ENCODE results near the gene TUSC2. TPM values are rescaled to one million over a fixed set of nuclear protein-coding genes. Genes with fewer than 3 reads are reported as not detected.

TUSC2 gene
- total RNA-seq, 2 experiments from 2014 or later: 23.1 to 24.7 TPM

DNA sequence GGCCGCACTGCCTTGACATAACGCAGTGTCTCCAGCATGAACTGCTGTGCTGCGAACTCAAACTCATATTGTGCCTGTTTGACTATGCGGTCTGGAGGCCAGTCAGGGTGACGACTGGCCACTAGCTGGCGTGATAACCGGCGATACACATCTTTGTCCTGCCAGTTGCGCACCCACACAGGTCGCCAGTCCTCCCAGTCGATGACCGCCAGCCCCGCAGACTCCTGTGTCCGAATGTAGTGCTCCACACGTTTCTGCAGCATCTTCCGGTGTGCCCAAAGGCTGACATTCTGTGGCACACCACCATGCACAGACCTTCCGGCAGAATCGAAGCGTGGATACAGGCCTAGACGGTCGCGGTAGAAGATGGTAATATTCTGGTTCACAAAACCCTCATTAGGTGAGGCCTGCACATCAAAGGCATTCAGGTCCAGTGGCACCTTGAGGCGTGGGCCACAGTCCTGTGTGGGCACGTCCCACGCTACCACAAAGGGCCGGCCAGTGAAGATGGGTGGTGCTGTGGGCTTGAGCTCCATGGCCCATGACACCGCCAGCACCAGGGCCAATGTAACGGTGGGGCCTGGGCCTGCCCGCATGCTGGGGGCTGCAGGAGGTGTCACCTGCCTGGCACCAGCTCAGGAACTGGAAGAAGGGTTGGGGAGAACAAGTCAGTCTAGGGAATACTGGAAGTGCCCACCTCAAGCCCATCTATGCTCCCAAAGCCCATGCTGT is 8.0 kb downstream of the TUSC2 start:
- POLR2A ChIA-PET: interaction anchor here (1.3 to 3.6 kb wide), 3 partner anchors 18 to 31 kb away, joined by 4 to 25 read pairs (median 15); partner anchors contain the start of genes CYB561D2, HYAL3, NAA80 and NPRL2
- Histone ChIP-seq H3K27me3 (ENCODE audit: control insufficient read depth in 1 of 2, insufficient read depth in 2 of 2, low read length in 2 of 2) (no peaks in the 10 kb centered on the region), H3K9me3 (ENCODE audit: control insufficient read depth in 1 of 2, insufficient read depth in 1 of 2, low read length in 2 of 2) (no peaks in the 10 kb centered on the region), H3K4me1 (ENCODE audit: insufficient read depth, low read length) (peaks cover 75% of the 10 kb centered on the region), H3K36me3 (ENCODE audit: insufficient read depth, low read length) (no peaks in the 10 kb centered on the region), H3K4me3 (ENCODE audit: low read length) (peak overlapping the region; percentile 68), H3K27ac (ENCODE audit: low read depth in 1 of 2, low read length in 2 of 2) (no peak overlapping the region)
- Mint-ChIP-seq H3K36me3 (ENCODE audit: low read depth) (peaks cover 9% of the 10 kb centered on the region), H3K4me3 (peak overlapping the region; percentile 96), H3K27me3 (no peaks in the 10 kb centered on the region), H3K27ac (peak overlapping the region; percentile 86), H3K9me3 (no peaks in the 10 kb centered on the region), H3K4me1 (ENCODE audit: low read depth) (peaks cover 46% of the 10 kb centered on the region)
- ATAC-seq (ENCODE audit: poor library complexity) (no peak), DNase-seq (peak in 1 of 14 experiments; percentile 25)
- intact Hi-C loops (cut with DNase I, micrococcal nuclease): loop anchor here (1.0 to 5.0 kb wide), 4 partner anchors 17 to 128 kb away; partner anchors contain the start of genes GNAT1 (in 1 of the 2), HYAL3 (in 1 of the 2) and NAA80 (in 1 of the 2)
- CTCF ChIA-PET: interaction anchor here (0.6 kb wide), 1 partner anchor 43 kb away, joined by 6 read pairs; no protein-coding TSS in a partner anchor
- TF ChIP-seq, protein P1, sequence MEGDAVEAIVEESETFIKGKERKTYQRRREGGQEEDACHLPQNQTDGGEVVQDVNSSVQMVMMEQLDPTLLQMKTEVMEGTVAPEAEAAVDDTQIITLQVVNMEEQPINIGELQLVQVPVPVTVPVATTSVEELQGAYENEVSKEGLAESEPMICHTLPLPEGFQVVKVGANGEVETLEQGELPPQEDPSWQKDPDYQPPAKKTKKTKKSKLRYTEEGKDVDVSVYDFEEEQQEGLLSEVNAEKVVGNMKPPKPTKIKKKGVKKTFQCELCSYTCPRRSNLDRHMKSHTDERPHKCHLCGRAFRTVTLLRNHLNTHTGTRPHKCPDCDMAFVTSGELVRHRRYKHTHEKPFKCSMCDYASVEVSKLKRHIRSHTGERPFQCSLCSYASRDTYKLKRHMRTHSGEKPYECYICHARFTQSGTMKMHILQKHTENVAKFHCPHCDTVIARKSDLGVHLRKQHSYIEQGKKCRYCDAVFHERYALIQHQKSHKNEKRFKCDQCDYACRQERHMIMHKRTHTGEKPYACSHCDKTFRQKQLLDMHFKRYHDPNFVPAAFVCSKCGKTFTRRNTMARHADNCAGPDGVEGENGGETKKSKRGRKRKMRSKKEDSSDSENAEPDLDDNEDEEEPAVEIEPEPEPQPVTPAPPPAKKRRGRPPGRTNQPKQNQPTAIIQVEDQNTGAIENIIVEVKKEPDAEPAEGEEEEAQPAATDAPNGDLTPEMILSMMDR (IDR thresholded peaks at IDR 0.05): no peak

GRCh38 chr3:50319181-50319893 is 8.7 kb downstream of the TUSC2 start:
- Histone ChIP-seq H3K27me3 (ENCODE audit: control insufficient read depth in 1 of 2, insufficient read depth in 2 of 2, low read length in 2 of 2) (no peaks in the 10 kb centered on the region), H3K36me3 (ENCODE audit: insufficient read depth, low read length) (no peaks in the 10 kb centered on the region), H3K4me1 (ENCODE audit: insufficient read depth, low read length) (peaks cover 73% of the 10 kb centered on the region), H3K9me3 (ENCODE audit: control insufficient read depth in 1 of 2, insufficient read depth in 1 of 2, low read length in 2 of 2) (no peaks in the 10 kb centered on the region), H3K27ac (ENCODE audit: low read depth in 1 of 2, low read length in 2 of 2) (no peak overlapping the region), H3K4me3 (ENCODE audit: low read length) (no peak overlapping the region)
- Mint-ChIP-seq H3K4me1 (ENCODE audit: low read depth) (peaks cover 40% of the 10 kb centered on the region), H3K9me3 (no peaks in the 10 kb centered on the region), H3K4me3 (peak overlapping the region; percentile 96), H3K36me3 (ENCODE audit: low read depth) (peaks cover 1% of the 10 kb centered on the region), H3K27ac (no peak overlapping the region), H3K27me3 (no peaks in the 10 kb centered on the region)
- ChIA-PET CTCF (interaction anchor here (0.6 kb wide), 1 partner anchor 42 kb away, joined by 6 read pairs; no protein-coding TSS in a partner anchor), POLR2A (interaction anchor here (0.7 to 2.8 kb wide), 4 partner anchors 18 to 27 kb away, joined by 3 to 25 read pairs (median 12); partner anchors contain the start of genes HYAL3, IFRD2 and NAA80)
- intact Hi-C loops (cut with DNase I, micrococcal nuclease): loop anchor here in 1 of 2 experiments (1.0 kb wide), 1 partner anchor 17 kb away; no protein-coding TSS in a partner anchor
- no peak for ATAC-seq (ENCODE audit: poor library complexity)
- TF ChIP-seq, protein P1 (IDR thresholded peaks at IDR 0.05): no peak
- peak in 2 of 14 experiments; percentile 2 to 30 for DNase-seq

DNA sequence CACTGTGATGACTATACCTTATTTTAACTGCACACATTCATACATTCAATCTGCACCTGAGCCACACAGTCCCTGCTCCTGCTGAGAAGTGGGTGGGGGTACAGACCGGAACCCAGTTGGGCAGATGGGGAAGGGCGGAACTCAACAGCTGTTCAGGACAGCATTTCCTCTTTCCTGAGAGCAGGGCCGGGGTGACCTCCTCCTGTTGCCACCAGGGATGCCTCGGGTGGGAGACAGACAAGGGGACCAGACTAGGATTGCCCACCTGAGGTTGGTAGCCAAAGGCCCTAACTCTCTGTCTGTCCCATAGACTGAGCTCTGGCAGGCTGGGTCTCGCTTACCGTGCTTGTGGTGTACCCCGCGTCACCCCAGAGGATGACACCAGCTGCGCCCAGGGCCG is 9.4 kb downstream of the TUSC2 start:
- DNase-seq (peak in 1 of 14 experiments; percentile 34), ATAC-seq (ENCODE audit: poor library complexity) (no peak)
- no peaks in the 10 kb centered on the region for H3K9me3 ChIP-seq (ENCODE audit: control insufficient read depth in 1 of 2, insufficient read depth in 1 of 2, low read length in 2 of 2)
- no peaks in the 10 kb centered on the region for H3K36me3 ChIP-seq (ENCODE audit: insufficient read depth, low read length)
- Mint-ChIP-seq H3K4me1 (ENCODE audit: low read depth) (peaks cover 40% of the 10 kb centered on the region), H3K36me3 (ENCODE audit: low read depth) (no peaks in the 10 kb centered on the region), H3K9me3 (no peaks in the 10 kb centered on the region), H3K27me3 (no peaks in the 10 kb centered on the region), H3K4me3 (peak overlapping the region; percentile 74), H3K27ac (peak overlapping the region; percentile 24)
- H3K4me3 ChIP-seq (ENCODE audit: low read length): no peak overlapping the region
- H3K4me1 ChIP-seq (ENCODE audit: insufficient read depth, low read length): peaks cover 71% of the 10 kb centered on the region
- H3K27ac ChIP-seq (ENCODE audit: low read depth in 1 of 2, low read length in 2 of 2): no peak overlapping the region
- intact Hi-C loops (cut with DNase I, micrococcal nuclease): loop anchor here in 1 of 2 experiments (1.0 kb wide), 1 partner anchor 16 kb away; no protein-coding TSS in a partner anchor
- ChIA-PET POLR2A (interaction anchor here (1.4 to 2.8 kb wide), 2 partner anchors 18 to 19 kb away, joined by 9 to 16 read pairs; partner anchors contain the start of genes HYAL3 and NAA80), CTCF (no interaction called here)
- no peaks in the 10 kb centered on the region for H3K27me3 ChIP-seq (ENCODE audit: control insufficient read depth in 1 of 2, insufficient read depth in 2 of 2, low read length in 2 of 2)
- TF ChIP-seq, protein P1 (IDR thresholded peaks at IDR 0.05): no peak

Measured in CD4-positive, alpha-beta T cell (primary cell).